Measurements from ENCODE around the gene IGDCC3. TPM values are rescaled to one million over a fixed set of nuclear protein-coding genes. Genes with fewer than 3 reads are reported as not detected.

Gene IGDCC3
- polyA plus RNA-seq, 1 donor from 2014 or later: 14.4 TPM

DNA sequence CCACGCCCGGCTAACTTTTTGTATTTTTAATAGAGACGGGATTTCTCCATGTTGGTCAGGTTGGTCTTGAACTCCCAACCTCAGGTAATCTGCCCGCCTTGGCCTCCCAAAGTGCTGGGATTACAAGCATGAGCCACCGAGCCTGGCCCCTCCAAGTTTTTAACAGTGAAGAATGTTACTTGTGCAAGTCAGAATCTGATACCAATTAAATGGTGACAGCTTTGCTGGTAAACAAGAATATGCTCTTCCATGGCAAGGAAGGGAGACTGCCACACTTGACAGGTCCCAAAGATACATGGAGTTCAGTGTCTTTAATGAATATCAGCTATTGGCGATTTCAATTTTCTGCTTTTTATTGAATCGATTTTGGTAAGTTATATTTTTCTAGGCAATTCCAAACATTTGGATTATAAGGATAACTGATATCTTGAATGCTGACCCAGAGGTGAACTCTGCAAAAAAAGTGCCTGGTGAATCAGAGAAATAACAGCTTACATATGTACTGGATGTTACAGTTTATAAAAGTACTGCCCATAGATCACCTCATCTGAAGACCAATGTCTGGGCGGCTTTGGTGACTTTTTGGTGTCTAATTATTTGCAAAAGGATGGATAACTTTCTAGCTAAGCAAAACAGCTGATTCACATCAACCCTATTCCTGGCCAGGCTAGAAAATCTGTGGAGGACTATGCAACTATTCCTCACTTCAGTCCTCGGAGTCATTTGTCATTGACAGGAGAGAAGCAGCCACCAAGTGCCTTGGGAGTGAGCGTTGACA lies 92.3 kb downstream of the IGDCC3 start:
- Histone ChIP-seq H4K20me1 (ENCODE audit: insufficient read depth) (no peaks in the 10 kb centered on the region), H3K4me3 (ENCODE audit: low read length) (peak overlapping the region; percentile 98), H3K27ac (ENCODE audit: low read length) (peak overlapping the region; percentile 78), H3K9me3 (ENCODE audit: low read length) (no peaks in the 10 kb centered on the region), H3F3A (ENCODE audit: insufficient read depth, low read length, poor library complexity, severe bottlenecking) (no peaks in the 10 kb centered on the region), H3K4me2 (ENCODE audit: low read length) (peak overlapping the region; percentile 93), H3K9me2 (ENCODE audit: insufficient read depth, low read length) (no peaks in the 10 kb centered on the region), H3K9ac (ENCODE audit: low read length) (peak overlapping the region; percentile 96), H3K27me3 (ENCODE audit: insufficient read depth, low read depth, low read length) (no peaks in the 10 kb centered on the region), H3K79me2 (replicated peaks; ENCODE audit: insufficient read depth, low read length) (peaks cover 30% of the 10 kb centered on the region), H3K36me3 (ENCODE audit: insufficient read depth, low read length) (no peaks in the 10 kb centered on the region), H2AFZ (ENCODE audit: low read depth, low read length) (peak overlapping the region; percentile 90)
- TF ChIP-seq POLR2AphosphoS5 (IDR thresholded peaks at IDR 0.05) (no peak), TAF1 (IDR thresholded peaks at IDR 0.05; ENCODE audit: low read depth) (no peak), EZH2 (IDR thresholded peaks at IDR 0.05; ENCODE audit: borderline replicate concordance, insufficient read depth, low read length, poor library complexity, severe bottlenecking) (no peak), RAD21 (conservative IDR thresholded peaks at IDR 0.05) (no peak), SMC3 (conservative IDR thresholded peaks at IDR 0.05; ENCODE audit: poor library complexity) (no peak)
- TF ChIP-seq, protein P1, sequence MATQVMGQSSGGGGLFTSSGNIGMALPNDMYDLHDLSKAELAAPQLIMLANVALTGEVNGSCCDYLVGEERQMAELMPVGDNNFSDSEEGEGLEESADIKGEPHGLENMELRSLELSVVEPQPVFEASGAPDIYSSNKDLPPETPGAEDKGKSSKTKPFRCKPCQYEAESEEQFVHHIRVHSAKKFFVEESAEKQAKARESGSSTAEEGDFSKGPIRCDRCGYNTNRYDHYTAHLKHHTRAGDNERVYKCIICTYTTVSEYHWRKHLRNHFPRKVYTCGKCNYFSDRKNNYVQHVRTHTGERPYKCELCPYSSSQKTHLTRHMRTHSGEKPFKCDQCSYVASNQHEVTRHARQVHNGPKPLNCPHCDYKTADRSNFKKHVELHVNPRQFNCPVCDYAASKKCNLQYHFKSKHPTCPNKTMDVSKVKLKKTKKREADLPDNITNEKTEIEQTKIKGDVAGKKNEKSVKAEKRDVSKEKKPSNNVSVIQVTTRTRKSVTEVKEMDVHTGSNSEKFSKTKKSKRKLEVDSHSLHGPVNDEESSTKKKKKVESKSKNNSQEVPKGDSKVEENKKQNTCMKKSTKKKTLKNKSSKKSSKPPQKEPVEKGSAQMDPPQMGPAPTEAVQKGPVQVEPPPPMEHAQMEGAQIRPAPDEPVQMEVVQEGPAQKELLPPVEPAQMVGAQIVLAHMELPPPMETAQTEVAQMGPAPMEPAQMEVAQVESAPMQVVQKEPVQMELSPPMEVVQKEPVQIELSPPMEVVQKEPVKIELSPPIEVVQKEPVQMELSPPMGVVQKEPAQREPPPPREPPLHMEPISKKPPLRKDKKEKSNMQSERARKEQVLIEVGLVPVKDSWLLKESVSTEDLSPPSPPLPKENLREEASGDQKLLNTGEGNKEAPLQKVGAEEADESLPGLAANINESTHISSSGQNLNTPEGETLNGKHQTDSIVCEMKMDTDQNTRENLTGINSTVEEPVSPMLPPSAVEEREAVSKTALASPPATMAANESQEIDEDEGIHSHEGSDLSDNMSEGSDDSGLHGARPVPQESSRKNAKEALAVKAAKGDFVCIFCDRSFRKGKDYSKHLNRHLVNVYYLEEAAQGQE (IDR thresholded peaks at IDR 0.05; ENCODE audit: borderline replicate concordance): no peak

DNA sequence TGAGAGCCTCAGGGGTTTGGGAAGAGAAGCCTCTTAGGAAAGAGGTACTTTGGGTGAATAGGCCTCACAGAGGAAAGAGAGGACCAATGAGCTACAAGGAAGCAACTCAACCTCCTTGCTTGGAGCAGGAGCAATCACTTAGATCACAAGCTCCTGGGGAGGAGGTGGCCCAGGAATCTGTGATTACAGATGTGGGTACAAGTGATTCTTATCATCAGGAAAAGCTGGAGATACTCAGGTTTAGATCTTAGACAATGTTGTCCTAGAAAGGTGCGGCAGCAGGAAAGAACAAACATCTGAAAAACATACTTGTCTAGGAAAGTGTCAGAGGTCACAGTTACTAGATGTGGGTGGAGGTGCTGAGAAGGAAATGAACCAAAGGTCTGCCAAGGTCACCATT lies 99.3 kb downstream of the IGDCC3 start:
- Histone ChIP-seq H4K20me1 (ENCODE audit: insufficient read depth) (no peaks in the 10 kb centered on the region), H3K79me2 (replicated peaks; ENCODE audit: insufficient read depth, low read length) (peaks cover 15% of the 10 kb centered on the region), H3K9me3 (ENCODE audit: low read length) (no peaks in the 10 kb centered on the region), H3K36me3 (ENCODE audit: insufficient read depth, low read length) (peaks cover 6% of the 10 kb centered on the region), H2AFZ (ENCODE audit: low read depth, low read length) (no peak overlapping the region), H3K4me2 (ENCODE audit: low read length) (no peak overlapping the region), H3K27me3 (ENCODE audit: insufficient read depth, low read depth, low read length) (no peaks in the 10 kb centered on the region), H3K4me3 (ENCODE audit: low read length) (no peak overlapping the region), H3F3A (ENCODE audit: insufficient read depth, low read length, poor library complexity, severe bottlenecking) (no peaks in the 10 kb centered on the region), H3K9me2 (ENCODE audit: insufficient read depth, low read length) (no peaks in the 10 kb centered on the region), H3K9ac (ENCODE audit: low read length) (no peak overlapping the region), H3K27ac (ENCODE audit: low read length) (no peak overlapping the region)
- TF ChIP-seq POLR2AphosphoS5 (IDR thresholded peaks at IDR 0.05) (no peak), MXI1 (conservative IDR thresholded peaks at IDR 0.05; ENCODE audit: poor library complexity, severe bottlenecking) (no peak), EP300 (conservative IDR thresholded peaks at IDR 0.05; ENCODE audit: poor library complexity, severe bottlenecking) (no peak), SMC3 (conservative IDR thresholded peaks at IDR 0.05; ENCODE audit: poor library complexity) (no peak), RAD21 (conservative IDR thresholded peaks at IDR 0.05) (no peak), TAF1 (IDR thresholded peaks at IDR 0.05; ENCODE audit: low read depth) (no peak), CTCF (IDR thresholded peaks at IDR 0.05; ENCODE audit: poor library complexity, severe bottlenecking) (no peak), EZH2 (IDR thresholded peaks at IDR 0.05; ENCODE audit: borderline replicate concordance, insufficient read depth, low read length, poor library complexity, severe bottlenecking) (no peak)
- TF ChIP-seq, protein P1 (IDR thresholded peaks at IDR 0.05; ENCODE audit: borderline replicate concordance): no peak
